ENCODE results near the gene AKAP5.

Gene AKAP5, protein sequence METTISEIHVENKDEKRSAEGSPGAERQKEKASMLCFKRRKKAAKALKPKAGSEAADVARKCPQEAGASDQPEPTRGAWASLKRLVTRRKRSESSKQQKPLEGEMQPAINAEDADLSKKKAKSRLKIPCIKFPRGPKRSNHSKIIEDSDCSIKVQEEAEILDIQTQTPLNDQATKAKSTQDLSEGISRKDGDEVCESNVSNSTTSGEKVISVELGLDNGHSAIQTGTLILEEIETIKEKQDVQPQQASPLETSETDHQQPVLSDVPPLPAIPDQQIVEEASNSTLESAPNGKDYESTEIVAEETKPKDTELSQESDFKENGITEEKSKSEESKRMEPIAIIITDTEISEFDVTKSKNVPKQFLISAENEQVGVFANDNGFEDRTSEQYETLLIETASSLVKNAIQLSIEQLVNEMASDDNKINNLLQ

GRCh38 chr14:64465191-64465822 is at the start of gene AKAP5:
Gene AKAP5 (plus strand): TSS chr14:64465499. CDS start chr14:64468395, 2,896 bp downstream.
- no peaks in the 10 kb centered on the region for H3K9me3 Mint-ChIP-seq
- ATAC-seq (replicated peaks) = peak; percentile 73 to 76
- H3K27me3 Mint-ChIP-seq = no peaks in the 10 kb centered on the region

GRCh38 chr14:64416348-64416932 is 48.9 kb upstream of the AKAP5 start:
- Mint-ChIP-seq H3K4me3 (no peak overlapping the region), H3K36me3 (peaks cover 54 to 69% of the 10 kb centered on the region in 2 donors)
- ATAC-seq (replicated peaks) = peak; percentile 33 to 54

More at GRCh38 chr14:64465191-64465822, at the start of gene AKAP5:
- peak; percentile 46 for DNase-seq
- Mint-ChIP-seq H3K27ac (peak within 1 kb of the TSS; percentile 82), H3K36me3 (peaks cover 8 to 27% of the 10 kb centered on the region in 2 donors), H3K4me1 (peaks cover 29 to 58% of the 10 kb centered on the region in 2 donors), H3K4me3 (peak within 1 kb of the TSS; percentile 85 to 86)

GRCh38 chr14:64417055-64417770 is 48.1 kb upstream of the AKAP5 start:
- Mint-ChIP-seq H3K9me3 (no peaks in the 10 kb centered on the region), H3K27ac (peak overlapping the region; percentile 28), H3K36me3 (peaks cover 47 to 67% of the 10 kb centered on the region in 2 donors), H3K27me3 (no peaks in the 10 kb centered on the region), H3K4me1 (peaks cover 5 to 19% of the 10 kb centered on the region in 2 donors), H3K4me3 (no peak overlapping the region)
- ATAC-seq (replicated peaks) = peak in 1 of 2 donors; percentile 8
- no peak for DNase-seq

More at GRCh38 chr14:64416348-64416932, 48.9 kb upstream of the AKAP5 start:
- DNase-seq = no peak
- peaks cover 5 to 19% of the 10 kb centered on the region in 2 donors for H3K4me1 Mint-ChIP-seq
- H3K9me3 Mint-ChIP-seq = no peaks in the 10 kb centered on the region
- no peak overlapping the region for H3K27ac Mint-ChIP-seq
- no peaks in the 10 kb centered on the region for H3K27me3 Mint-ChIP-seq

DNA sequence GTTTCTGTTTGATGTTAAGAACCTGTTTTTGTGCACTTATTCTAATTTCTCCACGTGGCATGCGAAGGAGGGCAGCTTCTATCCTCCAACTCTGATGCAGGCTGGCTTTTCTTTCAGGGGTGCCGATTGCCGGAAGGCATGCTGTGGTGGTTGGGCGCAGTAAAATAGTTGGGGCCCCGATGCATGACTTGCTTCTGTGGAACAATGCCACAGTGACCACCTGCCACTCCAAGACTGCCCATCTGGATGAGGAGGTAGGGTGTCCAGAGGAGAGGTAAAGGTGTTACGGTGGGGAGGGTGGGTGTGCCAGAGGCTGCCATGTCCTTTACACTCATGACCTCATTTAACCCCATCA is 47.6 kb upstream of the AKAP5 start:
- Mint-ChIP-seq H3K9me3 (no peaks in the 10 kb centered on the region), H3K4me1 (peaks cover 5 to 19% of the 10 kb centered on the region in 2 donors), H3K27me3 (no peaks in the 10 kb centered on the region), H3K27ac (no peak overlapping the region), H3K36me3 (peaks cover 47 to 68% of the 10 kb centered on the region in 2 donors), H3K4me3 (no peak overlapping the region)
- DNase-seq (no peak), ATAC-seq (replicated peaks) (no peak)

DNA sequence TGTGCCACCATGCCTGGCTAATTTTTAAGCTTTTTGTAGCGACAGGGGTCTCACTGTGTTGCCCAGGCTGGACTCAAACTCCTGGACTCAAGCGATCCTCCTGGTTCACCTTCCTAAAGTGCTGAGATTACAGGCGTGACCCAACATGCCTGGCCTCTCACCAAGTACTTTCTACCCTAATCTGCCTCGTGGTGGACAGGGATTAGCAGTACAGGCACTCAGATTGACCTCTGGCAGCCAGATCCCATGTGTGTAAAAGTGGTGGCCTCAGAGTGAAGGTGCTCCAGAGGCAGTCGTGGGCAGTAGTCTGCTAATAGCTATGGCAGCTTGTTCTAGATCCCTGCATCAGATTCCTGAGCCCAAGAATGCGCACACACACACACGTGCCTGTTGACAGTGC is 46.3 kb upstream of the AKAP5 start:
- Mint-ChIP-seq H3K4me1 (peaks cover 5 to 19% of the 10 kb centered on the region in 2 donors), H3K36me3 (peaks cover 52 to 73% of the 10 kb centered on the region in 2 donors), H3K27me3 (no peaks in the 10 kb centered on the region), H3K9me3 (no peaks in the 10 kb centered on the region), H3K4me3 (no peak overlapping the region), H3K27ac (no peak overlapping the region)
- ATAC-seq (replicated peaks) (no peak), DNase-seq (no peak)

GRCh38 chr14:64421166-64421565 is 44.1 kb upstream of the AKAP5 start:
- no peaks in the 10 kb centered on the region for H3K9me3 Mint-ChIP-seq
- no peaks in the 10 kb centered on the region for H3K27me3 Mint-ChIP-seq
- H3K4me1 Mint-ChIP-seq = peaks cover 3 to 10% of the 10 kb centered on the region in 2 donors
- peak overlapping the region; percentile 56 for H3K27ac Mint-ChIP-seq
- DNase-seq (no peak), ATAC-seq (replicated peaks) (no peak)
- peaks cover 51 to 76% of the 10 kb centered on the region in 2 donors for H3K36me3 Mint-ChIP-seq
- H3K4me3 Mint-ChIP-seq = no peak overlapping the region

- Mint-ChIP-seq H3K27ac (no peak overlapping the region), H3K27me3 (no peaks in the 10 kb centered on the region), H3K9me3 (no peaks in the 10 kb centered on the region), H3K4me1 (peaks cover under 1 to 7% of the 10 kb centered on the region in 2 donors), H3K4me3 (no peak overlapping the region), H3K36me3 (peaks cover 51 to 75% of the 10 kb centered on the region in 2 donors)
- ATAC-seq (replicated peaks) (no peak), DNase-seq (no peak)
These were observed 43.3 kb upstream of the AKAP5 start for GRCh38 chr14:64422005-64422404.

GRCh38 chr14:64422756-64423155 is 42.5 kb upstream of the AKAP5 start:
- Mint-ChIP-seq H3K27ac (peak overlapping the region; percentile 59), H3K27me3 (no peaks in the 10 kb centered on the region), H3K36me3 (peaks cover 52 to 75% of the 10 kb centered on the region in 2 donors), H3K9me3 (no peaks in the 10 kb centered on the region), H3K4me3 (no peak overlapping the region), H3K4me1 (no peaks in the 10 kb centered on the region)
- no peak for DNase-seq
- peak in 1 of 2 donors; percentile 25 for ATAC-seq (replicated peaks)

GRCh38 chr14:64423987-64424386 is 41.3 kb upstream of the AKAP5 start:
- H3K36me3 Mint-ChIP-seq = peaks cover 45 to 74% of the 10 kb centered on the region in 2 donors
- H3K27me3 Mint-ChIP-seq = no peaks in the 10 kb centered on the region
- H3K4me3 Mint-ChIP-seq = no peak overlapping the region
- DNase-seq = no peak
- no peaks in the 10 kb centered on the region for H3K9me3 Mint-ChIP-seq
- no peaks in the 10 kb centered on the region for H3K4me1 Mint-ChIP-seq
- no peak overlapping the region for H3K27ac Mint-ChIP-seq
- ATAC-seq (replicated peaks) = no peak

GRCh38 chr14:64434528-64434927 is 30.8 kb upstream of the AKAP5 start:
- H3K9me3 Mint-ChIP-seq = no peaks in the 10 kb centered on the region
- no peak overlapping the region for H3K27ac Mint-ChIP-seq
- H3K4me1 Mint-ChIP-seq = peaks cover 0 to 1% of the 10 kb centered on the region in 2 donors
- no peaks in the 10 kb centered on the region for H3K27me3 Mint-ChIP-seq
- no peak overlapping the region for H3K4me3 Mint-ChIP-seq
- DNase-seq (no peak), ATAC-seq (replicated peaks) (no peak)
- H3K36me3 Mint-ChIP-seq = peaks cover 57 to 63% of the 10 kb centered on the region in 2 donors

DNA sequence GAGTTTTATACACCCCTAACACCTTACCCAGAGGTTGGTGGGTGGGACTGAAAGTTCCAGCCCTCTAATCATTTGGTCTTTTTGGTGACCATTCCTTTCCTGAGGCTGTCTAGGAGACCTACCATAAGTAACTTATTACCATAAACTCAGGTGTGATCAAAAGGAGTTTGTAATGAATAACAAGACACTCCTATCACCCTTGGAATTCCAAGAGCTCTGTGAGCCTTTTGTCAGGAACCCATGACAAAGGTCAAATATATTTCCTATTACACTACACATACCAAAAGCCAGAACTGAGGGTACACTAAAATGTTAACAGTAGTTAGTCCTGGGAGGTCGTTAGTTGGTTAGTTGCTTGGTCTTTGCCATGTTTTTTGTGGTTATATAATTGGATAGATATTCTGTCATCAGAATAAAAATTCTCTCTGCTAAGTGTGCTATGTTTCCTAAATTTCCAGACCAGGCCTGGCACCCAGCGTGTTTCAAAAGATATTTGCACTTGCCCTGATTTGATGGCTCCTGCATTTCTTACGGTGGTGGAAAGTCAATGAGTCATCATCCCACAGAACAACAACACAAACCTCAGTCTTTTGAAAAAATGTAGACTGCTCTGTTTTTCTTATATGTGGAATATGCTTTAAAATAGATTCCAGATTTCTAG is 27.0 kb upstream of the AKAP5 start:
- no peak overlapping the region for H3K27ac Mint-ChIP-seq
- H3K4me3 Mint-ChIP-seq = no peak overlapping the region
- no peaks in the 10 kb centered on the region for H3K9me3 Mint-ChIP-seq
- peaks cover 1 to 5% of the 10 kb centered on the region in 2 donors for H3K4me1 Mint-ChIP-seq
- H3K36me3 Mint-ChIP-seq = peaks cover 51 to 62% of the 10 kb centered on the region in 2 donors
- DNase-seq = no peak
- no peak for ATAC-seq (replicated peaks)
- no peaks in the 10 kb centered on the region for H3K27me3 Mint-ChIP-seq

DNA sequence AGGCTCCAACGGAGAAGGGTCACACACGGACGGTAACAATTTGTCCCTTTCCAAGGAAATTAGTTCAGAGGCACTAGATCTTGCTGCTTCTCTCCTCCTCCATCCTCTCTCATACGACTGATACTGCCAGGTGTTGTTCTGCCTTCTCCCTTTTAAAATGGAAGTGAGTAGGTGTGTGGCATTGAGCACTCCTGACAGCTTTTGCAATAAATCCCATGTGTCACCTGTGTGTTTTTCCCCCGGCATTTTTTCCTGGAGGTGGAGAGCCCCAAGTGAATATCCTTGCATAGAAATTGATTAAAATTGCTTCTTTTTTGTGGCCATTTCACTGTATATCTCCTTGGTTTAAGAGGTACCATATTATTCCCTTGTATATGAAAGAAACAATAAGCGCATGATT is 26.2 kb upstream of the AKAP5 start:
- DNase-seq (no peak), ATAC-seq (replicated peaks) (no peak)
- peaks cover 8 to 13% of the 10 kb centered on the region in 2 donors for H3K4me1 Mint-ChIP-seq
- peak overlapping the region; percentile 5 for H3K27ac Mint-ChIP-seq
- H3K36me3 Mint-ChIP-seq = peaks cover 57 to 66% of the 10 kb centered on the region in 2 donors
- peaks cover 0 to 4% of the 10 kb centered on the region in 2 donors for H3K9me3 Mint-ChIP-seq
- no peak overlapping the region for H3K4me3 Mint-ChIP-seq
- H3K27me3 Mint-ChIP-seq = no peaks in the 10 kb centered on the region

DNA sequence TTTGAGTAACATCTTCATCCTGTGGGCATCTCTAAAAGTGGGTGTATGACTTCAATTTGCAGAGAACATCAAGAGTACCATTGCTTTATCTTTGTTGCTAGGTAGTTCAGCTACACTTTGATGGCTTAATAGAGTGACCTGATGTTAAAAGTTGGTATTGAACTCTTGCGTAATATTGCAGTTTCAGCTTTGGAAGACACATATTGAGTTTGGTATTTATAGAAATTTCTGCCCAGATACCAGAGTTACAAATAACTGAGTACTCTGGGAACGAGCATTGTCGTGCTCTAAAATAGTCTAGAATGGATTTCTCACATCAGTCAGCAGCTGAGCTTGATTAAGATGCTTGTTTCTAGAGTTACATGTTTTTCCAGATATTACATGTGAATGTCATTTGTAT is 24.8 kb upstream of the AKAP5 start:
- Mint-ChIP-seq H3K9me3 (peaks cover 2 to 7% of the 10 kb centered on the region in 2 donors), H3K4me3 (no peak overlapping the region), H3K27ac (no peak overlapping the region), H3K4me1 (peaks cover 19 to 26% of the 10 kb centered on the region in 2 donors), H3K27me3 (no peaks in the 10 kb centered on the region), H3K36me3 (peaks cover 56 to 68% of the 10 kb centered on the region in 2 donors)
- DNase-seq (no peak), ATAC-seq (replicated peaks) (no peak)

Measured in stimulated activated naive B cell treated with anti-CD40 and anti-IgM and Interleukin-4, amounts not matched to agents 10 μg/mL and 1 μg/mL and 100 μg/mL, for 72 hours (primary cell).